Tibial nerve (tissue), 4 donors: Measurements from ENCODE around the gene MLLT1. TPM values are rescaled to one million over a fixed set of nuclear protein-coding genes. Genes with fewer than 3 reads are reported as not detected.
"Not testable (repeated sequence)": the region's sequence is repeated elsewhere in the genome, so short reads cannot be mapped to it uniquely, and the experiment has no call there.

Source experiments
- DNase-seq, 2 donors: peaks; one replicate each; pipeline ENCODE4 v3.0.0-alpha.2; 2019; ENCODE audit warnings: low spot score in 2 of 2
- H3K27ac ChIP-seq, 4 donors: fragments of 200-600 bp; sonication (generic) in 3 of 4; one replicate each; pipeline ENCODE4 v1.5.1; 2017 to 2019; ENCODE audit warnings: mild to moderate bottlenecking in 1 of 4
- H3K27me3 ChIP-seq, 2 donors: fragments of 200-600 bp; sonication (generic) in 1 of 2; one replicate each; pipeline versions ENCODE4 v1.5.1 to v1.6.0; 2017 to 2019
- H3K36me3 ChIP-seq, 3 donors: fragments of 200-600 bp; sonication (generic); one replicate each; pipeline ENCODE4 v1.5.1; 2018 to 2019
- H3K4me1 ChIP-seq, 4 donors: fragments of 200-600 bp; sonication (generic) in 3 of 4; one replicate each; pipeline ENCODE4 v1.5.1; 2017 to 2019
- H3K4me3 ChIP-seq, 4 donors: fragments of 200-600 bp; sonication (generic) in 3 of 4; one replicate each; pipeline ENCODE4 v1.5.1; 2017 to 2019; ENCODE audit warnings: mild to moderate bottlenecking in 1 of 4, moderate library complexity in 1 of 4
- H3K9me3 ChIP-seq, 4 donors: fragments of 200-600 bp; sonication (generic) in 3 of 4; one replicate each; pipeline ENCODE4 v1.5.1; 2017 to 2019
- EP300 ChIP-seq, 2 donors: sonication (generic); formaldehyde crosslinking; IDR thresholded peaks; one replicate each; pipeline ENCODE4 v1.6.1; 2017; ENCODE audit warnings: antibody characterized with exemption in 2 of 2, mild to moderate bottlenecking in 1 of 2
- POLR2A ChIP-seq, 2 donors: fragments of 450-650 bp; IDR thresholded peaks; one replicate each; pipeline ENCODE4 v1.6.1; 2017; ENCODE audit warnings: antibody characterized with exemption in 2 of 2, mild to moderate bottlenecking in 2 of 2, moderate library complexity in 2 of 2
- WGBS, 2 donors: methylation state at CpG; one replicate each; pipeline ENCODE4 v1.1.5; 2018; 5-methylcytosine and 5-hydroxymethylcytosine counted together
- total RNA-seq, 4 donors: library from RNA; depleted of rRNA; stranded (reverse); fragments of >200 nt; gene quantifications; one replicate each; pipeline ENCODE4 v1.1.0, GENCODE V29; 2016
- TF ChIP-seq, protein P1 (sequence below), 5 experiments: fragments of 200-600 bp in 3 of 5; fragments of 450-650 bp in 2 of 5; sonication (generic) in 3 of 5; IDR thresholded peaks; one replicate each; pipeline ENCODE4 v1.5.1; 2016 to 2019; ENCODE audit warnings: antibody characterized with exemption in 5 of 5, mild to moderate bottlenecking in 3 of 5, moderate library complexity in 2 of 5

The MLLT1 gene
- total RNA-seq, 4 donors from 2014 or later: 15.1 to 42.0 (median 19.9) TPM

DNA sequence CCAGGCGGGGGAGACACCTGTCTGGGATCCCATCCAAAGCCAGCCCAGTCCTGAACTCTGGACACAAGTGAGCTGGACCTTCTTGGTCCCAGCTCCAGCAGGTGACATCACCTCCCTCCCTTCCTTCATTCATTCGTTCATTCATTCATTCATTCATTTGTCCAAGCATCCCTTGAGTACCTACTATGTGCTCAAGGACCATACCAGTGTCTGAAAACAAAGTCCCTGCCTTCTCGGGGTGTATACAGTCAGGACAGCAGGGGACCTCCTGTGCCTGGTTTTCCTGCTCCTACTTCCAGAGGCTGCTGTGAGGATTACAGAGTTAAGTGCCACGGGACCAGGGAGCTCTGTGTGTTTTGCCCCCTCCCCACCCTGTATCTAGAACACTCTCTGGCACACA, 39.6 kb upstream of the MLLT1 start:
- no peaks in the 10 kb centered on the region for H3K36me3 ChIP-seq
- 45 to 47% methylated on average over 4 of the region's 4 CpGs for WGBS, 2 donors
- H3K27me3 ChIP-seq: peaks cover 0 to 6% of the 10 kb centered on the region in 2 donors
- no peak for DNase-seq
- no peaks in the 10 kb centered on the region for H3K4me1 ChIP-seq
- TF ChIP-seq EP300 (IDR thresholded peaks at IDR 0.05): no peak
- no peak for TF ChIP-seq POLR2A (IDR thresholded peaks at IDR 0.05)
- TF ChIP-seq, protein P1, sequence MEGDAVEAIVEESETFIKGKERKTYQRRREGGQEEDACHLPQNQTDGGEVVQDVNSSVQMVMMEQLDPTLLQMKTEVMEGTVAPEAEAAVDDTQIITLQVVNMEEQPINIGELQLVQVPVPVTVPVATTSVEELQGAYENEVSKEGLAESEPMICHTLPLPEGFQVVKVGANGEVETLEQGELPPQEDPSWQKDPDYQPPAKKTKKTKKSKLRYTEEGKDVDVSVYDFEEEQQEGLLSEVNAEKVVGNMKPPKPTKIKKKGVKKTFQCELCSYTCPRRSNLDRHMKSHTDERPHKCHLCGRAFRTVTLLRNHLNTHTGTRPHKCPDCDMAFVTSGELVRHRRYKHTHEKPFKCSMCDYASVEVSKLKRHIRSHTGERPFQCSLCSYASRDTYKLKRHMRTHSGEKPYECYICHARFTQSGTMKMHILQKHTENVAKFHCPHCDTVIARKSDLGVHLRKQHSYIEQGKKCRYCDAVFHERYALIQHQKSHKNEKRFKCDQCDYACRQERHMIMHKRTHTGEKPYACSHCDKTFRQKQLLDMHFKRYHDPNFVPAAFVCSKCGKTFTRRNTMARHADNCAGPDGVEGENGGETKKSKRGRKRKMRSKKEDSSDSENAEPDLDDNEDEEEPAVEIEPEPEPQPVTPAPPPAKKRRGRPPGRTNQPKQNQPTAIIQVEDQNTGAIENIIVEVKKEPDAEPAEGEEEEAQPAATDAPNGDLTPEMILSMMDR (IDR thresholded peaks at IDR 0.05): no peak
- H3K9me3 ChIP-seq: no peaks in the 10 kb centered on the region
- H3K27ac ChIP-seq: no peak overlapping the region
- H3K4me3 ChIP-seq: no peak overlapping the region

GRCh38 chr19:6318772-6319171, 39.0 kb upstream of the MLLT1 start:
- no peaks in the 10 kb centered on the region for H3K36me3 ChIP-seq
- TF ChIP-seq POLR2A (IDR thresholded peaks at IDR 0.05) (no peak), EP300 (IDR thresholded peaks at IDR 0.05) (no peak)
- TF ChIP-seq, protein P1 (IDR thresholded peaks at IDR 0.05): no peak
- H3K4me1 ChIP-seq: no peaks in the 10 kb centered on the region
- no peak for DNase-seq
- no peak overlapping the region for H3K27ac ChIP-seq
- no peak overlapping the region for H3K4me3 ChIP-seq
- H3K9me3 ChIP-seq: peaks cover 0 to under 1% (median 0%) of the 10 kb centered on the region in 4 donors
- WGBS, 2 donors: 70 to 71% methylated on average over 5 of the region's 5 CpGs
- H3K27me3 ChIP-seq: peaks cover 0 to 6% of the 10 kb centered on the region in 2 donors

DNA sequence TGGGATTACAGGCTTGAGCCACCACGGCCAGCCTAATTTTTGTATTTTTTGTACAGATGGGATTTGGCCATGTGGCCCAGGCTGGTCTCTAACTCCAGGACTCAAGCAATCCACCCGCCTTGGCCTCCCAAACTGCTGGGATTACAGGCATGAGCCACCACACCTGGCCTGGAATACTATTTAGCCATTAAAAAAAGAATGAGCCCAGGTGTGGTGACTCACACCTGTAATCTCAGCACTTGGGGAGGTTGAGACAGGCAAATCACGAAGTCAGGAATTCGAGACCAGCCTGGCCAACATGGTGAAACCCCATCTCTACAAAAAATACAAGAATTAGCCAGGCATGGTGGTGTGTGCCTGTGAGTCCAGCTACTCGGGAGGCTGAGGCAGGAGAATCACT, 35.9 kb upstream of the MLLT1 start:
- not testable (repeated sequence) for DNase-seq, H3K4me3 ChIP-seq, H3K4me1 ChIP-seq, H3K27ac ChIP-seq, H3K27me3 ChIP-seq, H3K36me3 ChIP-seq
- peaks cover 0 to 11% (median 0%) of the 10 kb centered on the region in 4 donors for H3K9me3 ChIP-seq
- WGBS, 2 donors: 83 to 92% methylated on average over 5 of the region's 5 CpGs

GRCh38 chr19:6313398-6313969, 33.7 kb upstream of the MLLT1 start:
- no peaks in the 10 kb centered on the region for H3K36me3 ChIP-seq
- peaks cover 0 to 11% (median 0%) of the 10 kb centered on the region in 4 donors for H3K9me3 ChIP-seq
- H3K27me3 ChIP-seq: no peaks in the 10 kb centered on the region
- H3K4me1 ChIP-seq: no peaks in the 10 kb centered on the region
- H3K4me3 ChIP-seq: no peak overlapping the region
- DNase-seq: no peak
- no peak for TF ChIP-seq POLR2A (IDR thresholded peaks at IDR 0.05)
- no peak for TF ChIP-seq EP300 (IDR thresholded peaks at IDR 0.05)
- TF ChIP-seq, protein P1 (IDR thresholded peaks at IDR 0.05): no peak
- WGBS, 2 donors: 70 to 81% methylated on average over 5 of the region's 5 CpGs
- no peak overlapping the region for H3K27ac ChIP-seq

GRCh38 chr19:6312018-6312417, 32.2 kb upstream of the MLLT1 start:
- no peak for DNase-seq
- H3K27ac ChIP-seq: no peak overlapping the region
- no peak overlapping the region for H3K4me3 ChIP-seq
- no peaks in the 10 kb centered on the region for H3K36me3 ChIP-seq
- no peaks in the 10 kb centered on the region for H3K27me3 ChIP-seq
- 63 to 64% methylated on average over 9 of the region's 9 CpGs for WGBS, 2 donors
- H3K4me1 ChIP-seq: no peaks in the 10 kb centered on the region
- peaks cover 0 to 11% (median 0%) of the 10 kb centered on the region in 4 donors for H3K9me3 ChIP-seq
- TF ChIP-seq POLR2A (IDR thresholded peaks at IDR 0.05) (no peak), EP300 (IDR thresholded peaks at IDR 0.05) (no peak)
- TF ChIP-seq, protein P1 (IDR thresholded peaks at IDR 0.05): no peak
